Keratinocyte (primary cell): ENCODE results near the gene CDK12. TPM values are rescaled to one million over a fixed set of nuclear protein-coding genes. Genes with fewer than 3 reads are reported as not detected.
"Not testable (repeated sequence)": the region's sequence is repeated elsewhere in the genome, so short reads cannot be mapped to it uniquely, and the experiment has no call there.

Experiments used
- DNase-seq: peaks from one replicate; pipeline ENCODE4 v3.0.0-alpha.2; 2011; ENCODE audit warnings: low read depth, missing footprints, low spot score
- FAIRE-seq: peaks from 2 replicates; lab custom pipeline; 2011; peaks lifted over from hg19 to GRCh38; lab: Jason Lieb, UNC
- H2AFZ ChIP-seq: 2 replicates; pipeline ENCODE4 v1.6.0; 2012; ENCODE audit warnings: low read length, control low read depth, inconsistent platforms; ENCODE audit not compliant: control insufficient read depth
- H3K27ac ChIP-seq: 2 replicates; pipeline ENCODE4 v1.5.1; 2011; ENCODE audit warnings: low read length; ENCODE audit not compliant: control insufficient read depth, insufficient read depth
- H3K27me3 ChIP-seq: 3 replicates; pipeline ENCODE4 v1.6.0; 2011; ENCODE audit warnings: low read length; ENCODE audit not compliant: control insufficient read depth, insufficient read depth; ENCODE audit errors: extremely low read depth
- H3K36me3 ChIP-seq, 2 experiments: 2 replicates in 1 of 2; 3 replicates in 1 of 2; pipeline ENCODE4 v1.5.1; 2011; ENCODE audit warnings: low read length in 2 of 2, mild to moderate bottlenecking in 1 of 2; ENCODE audit not compliant: control insufficient read depth in 2 of 2, insufficient read depth in 2 of 2; ENCODE audit errors: extremely low read depth in 1 of 2
- H3K4me1 ChIP-seq: 3 replicates; pipeline ENCODE4 v1.5.1; 2011; ENCODE audit warnings: low read length; ENCODE audit not compliant: control insufficient read depth, insufficient read depth; ENCODE audit errors: extremely low read depth
- H3K4me2 ChIP-seq: 3 replicates; pipeline ENCODE4 v1.6.0; 2011; ENCODE audit warnings: low read depth, low read length; ENCODE audit not compliant: control insufficient read depth, insufficient read depth; ENCODE audit errors: extremely low read depth
- H3K4me3 ChIP-seq, 3 experiments: fragments of 200-600 bp in 1 of 3; sonication (generic) in 1 of 3; 2 replicates in 2 of 3; 3 replicates in 1 of 3; pipeline ENCODE4 v1.5.1; 2011 to 2016; ENCODE audit warnings: low read length in 3 of 3, mild to moderate bottlenecking in 3 of 3, control low read depth in 2 of 3, inconsistent platforms in 1 of 3, low read depth in 1 of 3, mixed read lengths in 1 of 3, mixed run types in 1 of 3, moderate library complexity in 1 of 3; ENCODE audit not compliant: control insufficient read depth in 2 of 3, insufficient read depth in 2 of 3; ENCODE audit errors: extremely low read depth in 1 of 3
- H3K79me2 ChIP-seq: 2 replicates; pipeline ENCODE4 v1.6.0; 2012; ENCODE audit warnings: low read length; ENCODE audit not compliant: control insufficient read depth, insufficient read depth
- H3K9ac ChIP-seq: 3 replicates; pipeline ENCODE4 v1.6.0; 2011; ENCODE audit warnings: low read length; ENCODE audit not compliant: control insufficient read depth, insufficient read depth; ENCODE audit errors: extremely low read depth
- H3K9me1 ChIP-seq: 3 replicates; pipeline ENCODE4 v1.6.0; 2011; ENCODE audit warnings: low read length; ENCODE audit not compliant: control insufficient read depth, insufficient read depth; ENCODE audit errors: extremely low read depth
- H3K9me3 ChIP-seq: 2 replicates; pipeline ENCODE4 v1.5.1; 2012; ENCODE audit warnings: low read depth, low read length; ENCODE audit not compliant: control insufficient read depth
- H4K20me1 ChIP-seq: 3 replicates; pipeline ENCODE4 v1.6.0; 2011; ENCODE audit warnings: low read length; ENCODE audit not compliant: control insufficient read depth, insufficient read depth; ENCODE audit errors: extremely low read depth
- CTCF ChIP-seq, 3 experiments: IDR thresholded peaks in 1 of 3; conservative IDR thresholded peaks in 1 of 3; optimal IDR thresholded peaks in 1 of 3; 2 replicates in 2 of 3; 3 replicates in 1 of 3; pipeline versions ENCODE3 to v1.5.1; 2011; ENCODE audit warnings: low read length in 3 of 3, mild to moderate bottlenecking in 3 of 3, moderate library complexity in 2 of 3, control low read depth in 1 of 3, inconsistent platforms in 1 of 3; ENCODE audit not compliant: insufficient read depth in 2 of 3; ENCODE audit errors: extremely low read depth in 1 of 3
- EZH2 ChIP-seq: IDR thresholded peaks from one replicate; pipeline ENCODE4 v1.6.1; 2012; ENCODE audit warnings: inconsistent platforms, mild to moderate bottlenecking, low read length, moderate library complexity
- dilution Hi-C: fragments of 300-500 bp; cut with MboI; formaldehyde crosslinking; loops from one replicate; pipeline ENCODE4 v1.7.0; 2020; ENCODE audit warnings: low sequenced_read_pairs; ENCODE audit not compliant: extremely low pct_ligation_motif_present
- polyA plus RNA-seq, 5 experiments: library from polyadenylated mRNA; depleted of rRNA in 3 of 5; stranded (reverse) in 3 of 5; stranded (forward) in 1 of 5; unstranded in 1 of 5; fragments of >200 nt; gene quantifications; 1 replicate in 1 of 5; 2 replicates in 3 of 5; 3 replicates in 1 of 5; pipeline versions ENCODE4 v1.2.1 to v1.2.3, GENCODE V29; 2011 to 2012; ENCODE audit warnings: missing spikeins in 2 of 5, low read depth in 1 of 5, low replicate concordance in 1 of 5

The CDK12 gene
- polyA plus RNA-seq, 1 donor (not counting 4 experiments of a cell fraction or from before 2014, with no cell fraction given) = 25.7 TPM

- FAIRE-seq, H3K9ac ChIP-seq, H3K27me3 ChIP-seq, H3K4me1 ChIP-seq, H3K4me3 ChIP-seq, H2AFZ ChIP-seq, DNase-seq, H3K36me3 ChIP-seq, H3K9me3 ChIP-seq, H3K9me1 ChIP-seq, H3K27ac ChIP-seq, dilution Hi-C loops, H3K4me2 ChIP-seq: not testable (repeated sequence)
- peaks cover 75% of the 10 kb centered on the region for H3K79me2 ChIP-seq
- peaks cover 14% of the 10 kb centered on the region for H4K20me1 ChIP-seq
Measured at GRCh38 chr17:39468610-39469009, 7.3 kb downstream of the CDK12 start.

GRCh38 chr17:39473310-39473709 lies 12.0 kb downstream of the CDK12 start:
- no peak overlapping the region for H2AFZ ChIP-seq
- H4K20me1 ChIP-seq = no peaks in the 10 kb centered on the region
- no peak overlapping the region for H3K27ac ChIP-seq
- no peak for TF ChIP-seq EZH2
- TF ChIP-seq CTCF (optimal IDR thresholded peaks at IDR 0.05 in 1 of 3, IDR thresholded peaks at IDR 0.05 in 1 of 3, conservative IDR thresholded peaks at IDR 0.05 in 1 of 3; ENCODE audit: extremely low read depth in 1 of 3, insufficient read depth in 2 of 3, low read length in 3 of 3) = no peak
- no peak overlapping the region for H3K4me3 ChIP-seq
- DNase-seq (no peak), FAIRE-seq (no peak)
- H3K79me2 ChIP-seq = peaks cover 37% of the 10 kb centered on the region
- no peaks in the 10 kb centered on the region for H3K9me1 ChIP-seq
- H3K27me3 ChIP-seq = no peaks in the 10 kb centered on the region
- H3K9me3 ChIP-seq = no peaks in the 10 kb centered on the region
- no peak overlapping the region for H3K4me2 ChIP-seq
- H3K36me3 ChIP-seq = peaks cover 13 to 18% of the 10 kb centered on the region in 2 experiments
- no peaks in the 10 kb centered on the region for H3K4me1 ChIP-seq
- no peak overlapping the region for H3K9ac ChIP-seq
- dilution Hi-C loops = loop anchor here (10.0 kb wide), 1 partner anchor 51 kb away; no protein-coding TSS in a partner anchor

GRCh38 chr17:39479631-39480030 lies 18.3 kb downstream of the CDK12 start:
- not testable (repeated sequence) for H2AFZ ChIP-seq, H3K9me1 ChIP-seq, H3K9ac ChIP-seq, H3K27ac ChIP-seq, H3K4me3 ChIP-seq, H3K4me2 ChIP-seq, H3K9me3 ChIP-seq, H3K27me3 ChIP-seq, DNase-seq, FAIRE-seq, H4K20me1 ChIP-seq, H3K36me3 ChIP-seq, H3K4me1 ChIP-seq
- dilution Hi-C loops = loop anchor here (10.0 kb wide), 1 partner anchor 45 kb away; no protein-coding TSS in a partner anchor
- H3K79me2 ChIP-seq = peaks cover 15% of the 10 kb centered on the region
